Activated CD8-positive, alpha-beta T cell treated with anti-CD3 and anti-CD28 coated beads for 36 hours (primary cell): ENCODE data around the gene GABBR2. TPM values are rescaled to one million over a fixed set of nuclear protein-coding genes. Genes with fewer than 3 reads are reported as not detected.

Experiments used
- ATAC-seq: fragments of 200-7000 bp; cut with Tn5 transposase; one replicate; pipeline ENCODE4 v1.10.0; 2021; ENCODE audit warnings: mild to moderate bottlenecking, moderate library complexity
- CTCF ChIA-PET: fragments of 350-600 bp; sonication (Branson Sonifier 250); formaldehyde crosslinking; loops from one replicate; lab custom pipeline; 2021; ENCODE audit warnings: antibody characterized with exemption; lab: Charles Lee
- POLR2A ChIA-PET: fragments of 350-600 bp; sonication (Branson Sonifier 250); formaldehyde crosslinking; loops from one replicate; lab custom pipeline; 2021; ENCODE audit warnings: antibody characterized with exemption; lab: Charles Lee
- DNase-seq: peaks from one replicate; pipeline ENCODE4 v3.0.0-alpha.2; 2020
- H3K27ac Mint-ChIP-seq: one replicate; pipeline ENCODE4 v1.8.0; 2021; ENCODE audit warnings: mild to moderate bottlenecking, mixed read lengths
- H3K27me3 Mint-ChIP-seq: one replicate; pipeline ENCODE4 v1.8.0; 2021; ENCODE audit warnings: mixed read lengths
- H3K36me3 Mint-ChIP-seq: one replicate; pipeline ENCODE4 v1.8.0; 2021; ENCODE audit warnings: low read depth, mixed read lengths
- H3K4me1 Mint-ChIP-seq: one replicate; pipeline ENCODE4 v1.8.0; 2021; ENCODE audit warnings: low read depth, mixed read lengths
- H3K4me3 Mint-ChIP-seq: one replicate; pipeline ENCODE4 v1.8.0; 2021; ENCODE audit warnings: mild to moderate bottlenecking, moderate library complexity, mixed read lengths
- H3K9me3 Mint-ChIP-seq: one replicate; pipeline ENCODE4 v1.8.0; 2021; ENCODE audit warnings: mixed read lengths
- intact Hi-C: fragments of 100-400 bp; cut with micrococcal nuclease; formaldehyde crosslinking; loops from one replicate; pipeline ENCODE4 v1.10.0; 2022
- total RNA-seq, 2 experiments: library from RNA; stranded (reverse); gene quantifications; one replicate each; pipeline ENCODE4 v1.2.3, GENCODE V29; 2021
- TF ChIP-seq, protein P1 (sequence below): fragments of 200-600 bp; IDR thresholded peaks from one replicate; pipeline ENCODE4 v1.8.0; 2022; ENCODE audit warnings: antibody characterized with exemption, mild to moderate bottlenecking

Gene GABBR2
- total RNA-seq, 2 experiments from 2014 or later = not detected

DNA sequence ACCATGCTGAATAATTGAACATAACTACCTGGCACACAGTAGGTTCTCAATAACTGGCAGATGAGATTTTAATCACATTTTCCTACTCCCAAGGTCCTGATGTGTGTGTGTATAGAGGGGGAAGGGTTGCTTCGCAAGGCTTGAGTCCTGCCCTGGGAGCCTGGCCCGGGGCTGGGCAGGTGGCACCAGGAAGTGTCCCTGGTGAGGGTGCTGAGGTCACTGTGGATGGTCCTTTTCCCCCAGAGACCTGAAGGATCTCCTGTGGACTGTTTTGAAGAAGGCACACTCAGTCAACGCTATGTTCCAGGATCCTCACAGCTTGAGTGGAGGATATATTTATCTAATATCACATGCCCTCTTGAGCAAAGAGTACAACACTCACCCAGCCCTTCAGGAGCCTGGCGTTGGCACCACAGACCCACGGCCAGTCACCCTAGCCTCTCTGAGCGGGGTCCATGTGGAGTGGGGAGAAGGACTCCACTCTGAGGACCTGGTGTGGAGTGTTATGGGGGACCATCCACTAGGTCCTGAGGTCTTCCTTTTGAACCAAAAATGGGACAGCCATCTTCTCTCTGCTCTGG lies 177.8 kb downstream of the GABBR2 start:
- CTCF ChIA-PET = no interaction called here
- no peak overlapping the region for H3K27ac Mint-ChIP-seq
- H3K4me3 Mint-ChIP-seq = no peak overlapping the region
- no peaks in the 10 kb centered on the region for H3K9me3 Mint-ChIP-seq
- ATAC-seq (no peak), DNase-seq (no peak)
- intact Hi-C loops = no loop called here
- POLR2A ChIA-PET = no interaction called here
- TF ChIP-seq, protein P1, sequence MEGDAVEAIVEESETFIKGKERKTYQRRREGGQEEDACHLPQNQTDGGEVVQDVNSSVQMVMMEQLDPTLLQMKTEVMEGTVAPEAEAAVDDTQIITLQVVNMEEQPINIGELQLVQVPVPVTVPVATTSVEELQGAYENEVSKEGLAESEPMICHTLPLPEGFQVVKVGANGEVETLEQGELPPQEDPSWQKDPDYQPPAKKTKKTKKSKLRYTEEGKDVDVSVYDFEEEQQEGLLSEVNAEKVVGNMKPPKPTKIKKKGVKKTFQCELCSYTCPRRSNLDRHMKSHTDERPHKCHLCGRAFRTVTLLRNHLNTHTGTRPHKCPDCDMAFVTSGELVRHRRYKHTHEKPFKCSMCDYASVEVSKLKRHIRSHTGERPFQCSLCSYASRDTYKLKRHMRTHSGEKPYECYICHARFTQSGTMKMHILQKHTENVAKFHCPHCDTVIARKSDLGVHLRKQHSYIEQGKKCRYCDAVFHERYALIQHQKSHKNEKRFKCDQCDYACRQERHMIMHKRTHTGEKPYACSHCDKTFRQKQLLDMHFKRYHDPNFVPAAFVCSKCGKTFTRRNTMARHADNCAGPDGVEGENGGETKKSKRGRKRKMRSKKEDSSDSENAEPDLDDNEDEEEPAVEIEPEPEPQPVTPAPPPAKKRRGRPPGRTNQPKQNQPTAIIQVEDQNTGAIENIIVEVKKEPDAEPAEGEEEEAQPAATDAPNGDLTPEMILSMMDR = no peak
- no peaks in the 10 kb centered on the region for H3K36me3 Mint-ChIP-seq
- H3K4me1 Mint-ChIP-seq = no peaks in the 10 kb centered on the region
- H3K27me3 Mint-ChIP-seq = peaks cover 9% of the 10 kb centered on the region

DNA sequence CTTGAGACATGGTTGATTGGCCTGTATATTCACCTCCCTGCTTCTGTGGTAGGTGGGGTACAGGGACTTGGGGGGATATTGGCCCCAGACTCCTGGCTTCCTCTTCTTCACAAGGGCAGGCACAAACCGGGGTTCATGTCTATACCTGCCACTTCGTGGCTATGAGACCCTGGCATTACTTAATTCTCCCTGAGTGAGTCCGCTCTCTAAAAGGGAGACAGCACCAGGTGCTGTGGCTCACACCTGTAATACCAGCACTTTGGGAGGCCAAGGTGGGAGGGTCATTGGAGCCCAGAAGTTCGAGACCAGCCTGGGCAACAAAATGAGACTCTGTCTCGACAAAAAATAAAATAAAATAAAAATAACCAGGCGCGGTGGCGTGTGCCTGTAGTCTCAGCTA lies 178.5 kb downstream of the GABBR2 start:
- intact Hi-C loops = no loop called here

DNA sequence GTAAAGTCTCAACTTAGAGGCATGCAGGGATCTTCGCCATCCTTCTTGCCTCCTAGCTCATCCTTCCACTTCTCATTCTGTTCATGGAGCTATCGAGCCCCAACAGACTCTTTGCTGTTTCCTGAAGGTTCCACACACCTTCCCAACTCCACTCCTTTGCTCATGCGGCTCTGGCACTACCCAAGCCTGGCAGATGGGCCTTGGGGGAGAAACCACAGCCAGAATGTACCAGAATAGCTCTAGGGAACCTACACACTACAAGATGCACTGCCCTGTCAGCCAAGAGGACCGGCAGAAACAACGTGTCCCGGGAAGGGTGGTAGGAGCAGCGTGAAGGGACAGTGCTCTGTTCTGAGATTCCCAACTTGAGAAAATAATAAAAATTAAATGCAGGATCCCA lies 178.9 kb downstream of the GABBR2 start:
- Mint-ChIP-seq H3K4me1 (no peaks in the 10 kb centered on the region), H3K27me3 (peaks cover 9% of the 10 kb centered on the region), H3K36me3 (no peaks in the 10 kb centered on the region), H3K9me3 (no peaks in the 10 kb centered on the region), H3K27ac (no peak overlapping the region), H3K4me3 (no peak overlapping the region)
- CTCF ChIA-PET = no interaction called here
- ATAC-seq = no peak
- no peak for DNase-seq
- intact Hi-C loops = no loop called here
- TF ChIP-seq, protein P1 = no peak
- POLR2A ChIA-PET = no interaction called here

More for the DNA sequence above, 178.5 kb downstream of the GABBR2 start:
- DNase-seq (no peak), ATAC-seq (no peak)
- H3K4me3 Mint-ChIP-seq = no peak overlapping the region
- H3K9me3 Mint-ChIP-seq = no peaks in the 10 kb centered on the region
- ChIA-PET POLR2A (no interaction called here), CTCF (no interaction called here)
- no peaks in the 10 kb centered on the region for H3K4me1 Mint-ChIP-seq
- H3K36me3 Mint-ChIP-seq = no peaks in the 10 kb centered on the region
- TF ChIP-seq, protein P1 = no peak
- H3K27me3 Mint-ChIP-seq = peaks cover 9% of the 10 kb centered on the region
- no peak overlapping the region for H3K27ac Mint-ChIP-seq

DNA sequence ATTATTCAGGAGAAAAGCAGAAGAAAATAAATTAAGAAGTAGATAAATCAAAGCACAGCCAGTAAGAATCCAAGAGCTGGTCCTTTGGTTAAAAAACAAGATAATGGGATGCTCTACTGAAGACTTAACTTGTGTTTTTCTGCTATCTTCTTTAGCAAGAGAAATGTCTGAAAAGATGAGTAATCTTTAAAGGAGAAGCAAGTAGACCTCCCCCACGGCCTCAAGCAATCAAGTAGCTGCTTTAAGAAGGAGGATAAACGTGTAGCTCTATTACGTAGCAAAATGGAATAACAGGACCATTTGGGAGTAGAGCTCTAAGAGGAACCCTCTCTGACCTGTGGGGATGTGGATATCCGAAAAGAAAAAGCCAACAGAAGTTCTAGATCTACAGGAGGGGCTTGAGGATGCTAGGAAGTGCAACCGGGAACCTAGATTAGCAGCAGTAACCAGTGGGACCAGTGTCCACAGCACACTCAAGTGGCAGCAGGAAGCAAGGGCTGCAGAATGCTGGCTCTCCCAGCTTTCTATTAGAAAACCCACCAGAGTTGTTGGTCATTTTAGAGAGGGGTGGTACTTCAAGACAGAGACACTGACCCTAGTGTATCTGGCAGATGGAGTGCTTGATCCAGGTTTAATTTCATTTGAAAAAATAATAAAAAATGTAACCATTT lies 185.4 kb downstream of the GABBR2 start:
- POLR2A ChIA-PET = no interaction called here
- H3K36me3 Mint-ChIP-seq = no peaks in the 10 kb centered on the region
- DNase-seq (no peak), ATAC-seq (no peak)
- H3K9me3 Mint-ChIP-seq = no peaks in the 10 kb centered on the region
- TF ChIP-seq, protein P1 = no peak
- CTCF ChIA-PET = no interaction called here
- H3K4me1 Mint-ChIP-seq = no peaks in the 10 kb centered on the region
- H3K27me3 Mint-ChIP-seq = peaks cover 19% of the 10 kb centered on the region
- no peak overlapping the region for H3K4me3 Mint-ChIP-seq
- H3K27ac Mint-ChIP-seq = no peak overlapping the region
- intact Hi-C loops = no loop called here

DNA sequence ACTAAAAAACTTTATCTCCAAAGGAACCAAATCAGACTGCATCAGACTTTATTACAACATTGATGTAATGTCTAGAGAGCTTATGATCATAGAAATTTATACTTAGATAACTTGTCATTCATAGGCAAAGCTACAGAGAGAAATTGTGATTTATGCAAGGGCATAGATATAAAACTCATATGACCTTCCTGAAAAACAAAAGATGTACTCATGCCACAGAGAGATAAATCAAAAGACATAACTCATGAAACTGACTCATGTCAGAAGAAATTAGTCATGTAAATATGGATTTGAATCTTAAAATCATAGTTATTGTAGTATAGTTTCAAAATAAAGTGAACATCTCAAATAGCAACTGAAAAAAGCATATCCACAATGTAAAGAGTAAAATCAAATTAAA lies 186.2 kb downstream of the GABBR2 start:
- intact Hi-C loops = no loop called here
- ChIA-PET CTCF (no interaction called here), POLR2A (no interaction called here)
- no peak overlapping the region for H3K27ac Mint-ChIP-seq
- H3K36me3 Mint-ChIP-seq = no peaks in the 10 kb centered on the region
- H3K4me3 Mint-ChIP-seq = no peak overlapping the region
- H3K9me3 Mint-ChIP-seq = no peaks in the 10 kb centered on the region
- TF ChIP-seq, protein P1 = no peak
- no peaks in the 10 kb centered on the region for H3K4me1 Mint-ChIP-seq
- peaks cover 19% of the 10 kb centered on the region for H3K27me3 Mint-ChIP-seq
- no peak for ATAC-seq
- no peak for DNase-seq
